SK-N-MC (cell line): ENCODE measurements around the gene MCRIP1.

Experiments
- DNase-seq: peaks from one replicate; pipeline ENCODE4 v3.0.0-alpha.2; 2011; ENCODE audit warnings: low read depth, low spot score
- H3K27ac ChIP-seq: fragments of 200-600 bp; sonication (generic); 2 replicates; pipeline ENCODE4 v1.5.1; 2016; ENCODE audit warnings: mixed run types
- H3K36me3 ChIP-seq: fragments of 200-600 bp; sonication (generic); 2 replicates; pipeline ENCODE4 v1.6.1; 2017; ENCODE audit warnings: antibody characterized with exemption, low read length, mixed read lengths; ENCODE audit not compliant: insufficient read depth
- H3K4me3 ChIP-seq: fragments of 200-600 bp; sonication (generic); 2 replicates; pipeline ENCODE4 v1.5.1; 2016
- H3K9ac ChIP-seq: fragments of 200-600 bp; sonication (generic); 2 replicates; pipeline ENCODE4 v1.8.0; 2017; ENCODE audit warnings: mixed run types, mixed read lengths; ENCODE audit not compliant: insufficient read length
- H3K9me3 ChIP-seq: fragments of 200-600 bp; sonication (generic); 2 replicates; pipeline ENCODE4 v1.6.1; 2017; ENCODE audit warnings: low read depth, mild to moderate bottlenecking, antibody characterized with exemption, low read length, moderate library complexity, mixed read lengths
- EZH2 ChIP-seq: fragments of 200-600 bp; sonication (generic); IDR thresholded peaks from one replicate; pipeline ENCODE4 v1.6.1; 2017; ENCODE audit warnings: antibody characterized with exemption
- FOXP2 ChIP-seq: optimal IDR thresholded peaks from 2 replicates; pipeline ENCODE3; 2011; ENCODE audit warnings: mild to moderate bottlenecking, moderate library complexity; ENCODE audit not compliant: insufficient read depth; ENCODE audit errors: extremely low read length, control extremely low read depth
- POLR2AphosphoS5 ChIP-seq: IDR thresholded peaks from 2 replicates; pipeline ENCODE4 v1.6.1; 2012; ENCODE audit warnings: mild to moderate bottlenecking, low read depth, low read length, borderline replicate concordance

The MCRIP1 gene

DNA sequence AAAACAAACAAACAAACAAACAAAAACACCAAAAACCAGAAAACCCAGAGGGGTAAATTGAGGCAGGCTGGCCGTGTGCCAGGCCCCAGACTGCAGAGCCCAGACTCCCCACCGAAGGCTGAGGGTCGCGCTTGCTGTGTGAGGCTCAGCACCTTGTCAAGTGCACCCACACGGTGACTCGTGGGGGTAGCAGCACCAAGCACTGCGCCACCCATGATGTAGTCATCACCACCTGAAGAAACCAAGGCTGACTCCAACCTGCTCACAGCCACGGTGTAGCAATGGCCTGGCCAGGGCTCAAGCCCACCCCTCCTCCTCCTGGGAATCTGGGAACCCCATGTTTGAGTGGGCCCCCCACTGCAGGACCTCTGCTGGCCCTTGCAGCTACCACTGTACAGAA is 11.9 kb downstream of the MCRIP1 start:
- Histone ChIP-seq H3K9me3 (no peaks in the 10 kb centered on the region), H3K4me3 (peak overlapping the region; percentile 24; the same call in 1 of the 2 replicates), H3K36me3 (no peaks in the 10 kb centered on the region), H3K9ac (no peak overlapping the region), H3K27ac (peak overlapping the region; percentile 82; the same call in 1 of the 2 replicates)
- no peak for TF ChIP-seq POLR2AphosphoS5
- TF ChIP-seq EZH2, result no peak
- TF ChIP-seq FOXP2, result no peak
- DNase-seq, result no peak

DNA sequence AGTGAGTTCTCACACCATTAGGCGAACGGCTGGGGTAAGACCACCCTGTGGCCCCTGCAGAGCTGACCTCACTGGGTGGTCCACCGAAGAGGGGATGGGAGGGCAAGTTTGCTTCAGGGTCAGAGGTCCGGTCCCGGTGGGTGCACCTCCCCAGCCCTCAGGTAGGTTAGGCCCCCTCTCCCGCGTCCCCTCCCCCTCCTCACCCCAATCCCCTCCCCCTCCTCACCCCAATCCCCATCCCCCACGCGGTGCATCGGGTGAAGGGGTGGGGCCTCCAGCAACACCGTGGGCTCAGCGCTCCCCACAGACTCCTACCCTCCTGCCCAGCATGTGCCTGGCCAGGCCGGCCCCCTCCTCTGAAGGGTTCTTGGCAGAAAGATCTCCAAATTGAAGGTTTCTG is 13.4 kb downstream of the MCRIP1 start:
- TF ChIP-seq FOXP2 (no peak), POLR2AphosphoS5 (no peak), EZH2 (no peak)
- H3K36me3 ChIP-seq, result no peaks in the 10 kb centered on the region
- no peaks in the 10 kb centered on the region for H3K9me3 ChIP-seq
- H3K4me3 ChIP-seq, result no peak overlapping the region
- H3K27ac ChIP-seq, result no peak overlapping the region
- no peak overlapping the region for H3K9ac ChIP-seq
- no peak for DNase-seq

DNA sequence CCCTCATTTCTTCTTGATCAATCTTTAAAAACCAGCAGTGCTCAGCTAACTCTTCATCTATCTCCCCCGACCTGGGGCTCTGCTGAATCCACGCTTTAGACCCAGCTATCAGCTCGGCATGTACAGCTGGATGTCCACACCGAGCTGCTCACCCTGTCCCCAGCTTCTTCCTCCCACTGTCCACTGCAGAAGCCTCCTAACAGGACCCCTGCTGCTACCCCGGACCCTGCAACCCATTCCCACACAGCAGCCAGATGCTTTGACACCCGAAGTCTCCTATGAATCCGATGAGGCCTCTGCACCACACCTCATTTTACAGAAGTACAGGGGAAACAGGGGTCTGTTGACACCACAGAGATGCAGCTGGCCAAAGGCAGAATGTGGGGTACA is 15.3 kb downstream of the MCRIP1 start:
- Histone ChIP-seq H3K4me3 (no peak overlapping the region), H3K27ac (no peak overlapping the region), H3K9ac (no peak overlapping the region), H3K36me3 (no peaks in the 10 kb centered on the region), H3K9me3 (no peaks in the 10 kb centered on the region)
- no peak for TF ChIP-seq FOXP2
- TF ChIP-seq EZH2, result no peak
- TF ChIP-seq POLR2AphosphoS5, result no peak
- no peak for DNase-seq

DNA sequence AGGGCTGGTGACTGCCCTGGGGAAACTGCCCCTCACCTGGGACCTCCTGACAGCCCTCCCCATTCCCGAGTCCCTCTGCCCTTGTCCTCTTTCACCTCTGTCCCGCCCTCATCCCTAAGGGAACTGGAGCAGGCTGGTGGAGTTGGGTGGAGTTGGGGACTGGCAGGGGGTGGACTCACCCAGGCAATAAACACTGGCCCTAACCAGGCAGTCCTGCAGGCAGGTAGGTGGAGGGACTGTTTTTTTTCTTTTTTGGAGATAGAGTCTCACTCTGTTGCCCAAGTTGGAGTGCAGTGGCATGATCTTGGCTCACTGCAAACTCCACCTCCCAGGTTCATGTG is 17.5 kb downstream of the MCRIP1 start:
- no peak overlapping the region for H3K27ac ChIP-seq
- H3K9ac ChIP-seq, result no peak overlapping the region

DNA sequence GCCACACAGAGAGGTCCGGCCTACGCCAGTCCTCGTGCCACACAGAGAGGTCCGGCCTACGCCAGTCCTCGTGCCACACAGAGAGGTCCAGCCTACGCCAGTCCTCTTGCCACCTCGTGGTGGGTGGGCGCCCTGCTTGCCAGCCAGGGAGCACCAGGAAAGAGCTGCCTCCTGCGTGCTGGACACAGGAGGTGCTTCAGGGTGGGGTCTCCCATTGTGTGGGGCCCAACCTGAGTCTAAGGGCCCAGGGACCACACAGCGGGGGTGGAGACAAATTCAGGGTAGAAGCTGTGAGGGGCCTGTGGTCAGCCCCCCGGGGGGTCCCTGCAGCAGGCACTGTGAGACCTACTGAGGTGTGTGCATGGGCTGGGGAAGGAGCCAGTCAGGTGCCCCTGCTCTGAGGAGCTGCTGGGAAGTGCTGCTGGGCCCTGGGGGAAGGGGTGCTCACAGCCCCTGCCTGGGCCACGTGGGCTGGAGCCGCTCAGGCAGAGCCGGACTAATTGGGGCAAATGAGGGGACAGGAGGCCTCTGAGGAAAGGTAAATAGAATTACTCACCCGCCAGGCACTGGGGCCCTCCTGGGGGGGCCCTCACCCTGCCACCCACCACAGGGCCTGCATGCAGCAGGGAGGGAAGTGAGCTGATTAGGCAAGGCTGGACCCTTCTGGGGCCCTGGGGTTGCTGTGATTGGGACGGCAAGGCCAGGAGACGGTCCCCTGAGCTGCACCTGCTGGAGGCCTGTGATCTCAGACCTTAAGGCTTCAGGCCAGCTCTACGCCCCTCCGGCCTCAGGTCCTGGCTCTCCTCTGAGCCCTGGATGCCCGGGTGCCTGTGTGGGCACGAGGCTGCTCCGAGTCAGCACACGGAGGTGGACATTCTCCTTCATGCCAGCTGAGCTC is 18.1 kb downstream of the MCRIP1 start:
- Histone ChIP-seq H3K9me3 (no peaks in the 10 kb centered on the region), H3K4me3 (no peak overlapping the region), H3K9ac (no peak overlapping the region), H3K27ac (no peak overlapping the region), H3K36me3 (no peaks in the 10 kb centered on the region)
- DNase-seq, result no peak
- no peak for TF ChIP-seq POLR2AphosphoS5
- TF ChIP-seq EZH2, result no peak
- no peak for TF ChIP-seq FOXP2

More for the DNA sequence above, 17.5 kb downstream of the MCRIP1 start:
- Histone ChIP-seq H3K9me3 (no peaks in the 10 kb centered on the region), H3K36me3 (no peaks in the 10 kb centered on the region), H3K4me3 (no peak overlapping the region)
- DNase-seq, result no peak
- TF ChIP-seq EZH2 (no peak), FOXP2 (no peak), POLR2AphosphoS5 (no peak)

DNA sequence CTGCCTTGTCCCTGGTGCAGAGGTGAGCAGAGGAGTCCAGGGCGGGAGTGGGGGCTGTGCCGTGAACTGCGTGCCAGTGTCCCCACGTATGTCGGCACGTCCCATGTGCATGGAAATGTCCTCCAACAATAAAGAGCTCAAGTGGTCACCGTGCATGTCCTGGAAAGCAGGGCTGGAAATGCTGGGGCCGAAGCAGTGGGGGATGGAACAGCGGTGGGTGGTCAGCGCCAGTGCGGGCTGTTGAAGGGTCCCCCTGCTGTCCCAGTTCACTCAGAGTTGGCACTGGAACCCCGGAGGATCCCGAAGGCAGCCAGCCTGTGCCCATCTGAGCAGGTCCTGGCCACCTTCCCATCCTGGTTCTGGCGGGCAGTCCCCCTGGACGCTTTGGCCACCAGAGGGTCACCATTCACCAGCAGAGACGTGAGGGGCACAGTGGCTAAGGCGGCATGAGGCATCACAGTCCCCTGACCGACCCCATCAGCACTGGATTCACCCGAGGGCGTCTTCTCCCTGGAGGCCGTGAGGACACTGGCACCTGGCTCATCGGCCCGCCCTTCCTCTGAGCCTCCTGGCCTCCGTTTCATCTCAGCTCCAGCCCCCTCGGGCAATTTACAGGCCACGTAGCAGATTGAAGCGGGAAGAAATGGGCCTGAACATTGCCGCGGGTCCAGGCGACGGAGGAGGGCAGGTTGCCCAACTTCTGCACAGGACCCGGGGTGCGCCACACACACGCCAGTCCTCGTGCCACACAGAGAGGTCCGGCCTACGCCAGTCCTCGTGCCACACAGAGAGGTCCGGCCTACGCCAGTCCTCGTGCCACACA is 19.0 kb downstream of the MCRIP1 start:
- no peaks in the 10 kb centered on the region for H3K36me3 ChIP-seq
- no peak overlapping the region for H3K9ac ChIP-seq
- no peak for DNase-seq
- no peak overlapping the region for H3K4me3 ChIP-seq
- H3K27ac ChIP-seq, result no peak overlapping the region
- H3K9me3 ChIP-seq, result no peaks in the 10 kb centered on the region
- TF ChIP-seq POLR2AphosphoS5, result no peak
- TF ChIP-seq EZH2, result no peak
- TF ChIP-seq FOXP2, result no peak

DNA sequence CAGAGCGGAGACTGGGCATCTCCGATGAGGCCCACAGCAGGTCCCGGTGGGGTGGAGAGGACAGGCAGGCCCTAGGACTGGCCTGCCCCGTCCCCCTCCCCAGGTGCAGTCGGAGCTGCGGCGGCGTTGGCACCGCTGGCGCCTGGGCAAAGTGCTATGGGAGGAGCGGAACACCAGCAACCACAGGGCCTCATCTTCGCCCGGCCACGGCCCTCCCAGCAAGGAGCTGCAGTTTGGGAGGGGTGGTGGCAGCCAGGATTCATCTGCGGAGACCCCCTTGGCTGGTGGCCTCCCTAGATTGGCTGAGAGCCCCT is 19.8 kb downstream of the MCRIP1 start:
- Histone ChIP-seq H3K27ac (no peak overlapping the region), H3K36me3 (no peaks in the 10 kb centered on the region), H3K9ac (no peak overlapping the region), H3K9me3 (no peaks in the 10 kb centered on the region), H3K4me3 (no peak overlapping the region)
- no peak for DNase-seq
- TF ChIP-seq POLR2AphosphoS5 (no peak), EZH2 (no peak), FOXP2 (no peak)

DNA sequence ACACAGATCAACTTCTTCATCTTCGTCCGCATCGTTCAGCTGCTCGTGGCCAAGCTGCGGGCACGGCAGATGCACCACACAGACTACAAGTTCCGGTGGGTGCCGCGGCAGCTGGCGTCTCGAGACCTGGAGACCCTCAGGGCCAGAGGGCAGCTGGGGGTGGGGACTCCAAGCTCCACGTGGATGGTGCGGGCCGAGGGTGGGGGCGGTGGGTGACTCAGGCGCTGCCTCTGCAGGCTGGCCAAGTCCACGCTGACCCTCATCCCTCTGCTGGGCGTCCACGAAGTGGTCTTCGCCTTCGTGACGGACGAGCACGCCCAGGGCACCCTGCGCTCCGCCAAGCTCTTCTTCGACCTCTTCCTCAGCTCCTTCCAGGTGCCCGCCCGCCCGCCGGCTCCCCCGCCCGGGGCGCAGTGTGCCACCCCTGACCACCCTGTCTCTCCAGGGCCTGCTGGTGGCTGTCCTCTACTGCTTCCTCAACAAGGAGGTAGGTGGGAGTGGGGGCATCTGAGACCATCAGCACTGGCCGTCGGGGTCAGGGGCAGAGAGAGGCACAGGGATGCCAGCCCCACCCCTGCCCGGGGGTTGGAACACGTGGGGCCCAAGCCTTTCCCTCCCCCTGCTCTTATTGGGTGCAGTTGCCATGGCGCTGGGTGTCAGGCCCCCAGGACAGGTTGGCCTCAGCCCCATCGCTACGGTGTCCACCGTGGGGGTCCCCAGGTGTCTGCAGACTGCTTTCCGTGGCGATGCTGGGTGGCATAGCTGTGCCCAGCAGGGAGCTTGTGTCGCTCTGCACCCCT is 20.3 kb downstream of the MCRIP1 start:
- DNase-seq, result no peak

More for the DNA sequence above, 20.3 kb downstream of the MCRIP1 start:
- no peak overlapping the region for H3K4me3 ChIP-seq
- H3K36me3 ChIP-seq, result no peaks in the 10 kb centered on the region
- no peak overlapping the region for H3K27ac ChIP-seq
- TF ChIP-seq EZH2 (no peak), POLR2AphosphoS5 (no peak), FOXP2 (no peak)
- no peaks in the 10 kb centered on the region for H3K9me3 ChIP-seq
- no peak overlapping the region for H3K9ac ChIP-seq
